ENCODE results near the gene SSH2. TPM values are rescaled to one million over a fixed set of nuclear protein-coding genes. Genes with fewer than 3 reads are reported as not detected.

Gene SSH2
- total and polyA plus RNA-seq, 9 of the 15 experiments (the other 6 are each of a cell fraction or from before 2014, with no cell fraction given), result 3.9 to 16.1 (median 10.2) TPM

DNA sequence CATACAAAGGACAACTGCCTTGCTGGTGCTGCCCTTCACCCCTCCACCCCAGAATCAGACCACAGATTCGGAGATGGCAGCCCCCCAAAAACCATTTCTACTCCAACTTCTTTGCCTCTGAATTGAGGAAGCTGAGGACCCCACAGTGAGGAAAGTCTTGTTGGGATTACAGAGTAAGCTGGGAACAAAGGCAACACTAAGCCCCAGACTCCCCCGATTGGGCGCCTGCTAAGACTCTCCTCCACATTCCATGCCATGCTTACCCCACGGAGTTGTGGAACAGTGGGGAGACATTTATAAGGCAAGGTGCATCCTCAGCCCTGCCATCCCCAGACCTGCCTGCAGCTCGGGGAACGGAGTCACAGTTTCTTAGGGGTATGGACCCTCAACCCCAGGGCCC is 342.4 kb downstream of the SSH2 start (continued):
- TF ChIP-seq ELF2 (CRISPR knock-in tag; IDR thresholded peaks at IDR 0.05) (no peak), KLF6 (CRISPR knock-in tag; IDR thresholded peaks at IDR 0.05; ENCODE audit: borderline replicate concordance) (no peak), MEF2D (tag; conservative IDR thresholded peaks at IDR 0.05; ENCODE audit: low read depth) (no peak), NFE2L1 (tag; IDR thresholded peaks at IDR 0.05; ENCODE audit: borderline replicate concordance, low read depth) (no peak), NCOA6 (IDR thresholded peaks at IDR 0.05) (no peak), ZFPM2 (CRISPR knock-in tag; IDR thresholded peaks at IDR 0.05) (no peak), IRF1 (CRISPR knock-in tag; IDR thresholded peaks at IDR 0.05; ENCODE audit: borderline replicate concordance) (no peak)
- TF ChIP-seq, protein P1, sequence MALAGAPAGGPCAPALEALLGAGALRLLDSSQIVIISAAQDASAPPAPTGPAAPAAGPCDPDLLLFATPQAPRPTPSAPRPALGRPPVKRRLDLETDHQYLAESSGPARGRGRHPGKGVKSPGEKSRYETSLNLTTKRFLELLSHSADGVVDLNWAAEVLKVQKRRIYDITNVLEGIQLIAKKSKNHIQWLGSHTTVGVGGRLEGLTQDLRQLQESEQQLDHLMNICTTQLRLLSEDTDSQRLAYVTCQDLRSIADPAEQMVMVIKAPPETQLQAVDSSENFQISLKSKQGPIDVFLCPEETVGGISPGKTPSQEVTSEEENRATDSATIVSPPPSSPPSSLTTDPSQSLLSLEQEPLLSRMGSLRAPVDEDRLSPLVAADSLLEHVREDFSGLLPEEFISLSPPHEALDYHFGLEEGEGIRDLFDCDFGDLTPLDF (CRISPR knock-in tag; IDR thresholded peaks at IDR 0.05), result no peak
